GM18508 (cell line): ENCODE measurements around the gene CLCNKA.
"Not testable (repeated sequence)": the region's sequence is repeated elsewhere in the genome, so short reads cannot be mapped to it uniquely, and the experiment has no call there.

Experiments used
- ATAC-seq: cut with Tn5 transposase; IDR thresholded peaks from one replicate; pipeline ENCODE4 v1.9.1; 2021; ENCODE audit warnings: moderate number of reproducible peaks; ENCODE audit not compliant: insufficient read depth, unreplicated experiment

Gene CLCNKA

GRCh38 chr1:16033103-16033632, 11.3 kb downstream of the CLCNKA start:
- not testable (repeated sequence) for ATAC-seq

- not testable (repeated sequence) for ATAC-seq
Observed at GRCh38 chr1:16036461-16036860, 14.6 kb downstream of the CLCNKA start.

- ATAC-seq, result no peak
Observed at GRCh38 chr1:16038620-16038912, 16.7 kb downstream of the CLCNKA start.

GRCh38 chr1:16039871-16040270, 18.0 kb downstream of the CLCNKA start:
- ATAC-seq, result not testable (repeated sequence)

GRCh38 chr1:16041200-16041599, 19.4 kb downstream of the CLCNKA start:
- ATAC-seq, result no peak

- ATAC-seq, result no peak
Observed at GRCh38 chr1:16042096-16042495, 20.3 kb downstream of the CLCNKA start.

GRCh38 chr1:16042654-16043053, 20.8 kb downstream of the CLCNKA start:
- not testable (repeated sequence) for ATAC-seq

- ATAC-seq, result no peak
Observed at GRCh38 chr1:16043521-16043920, 21.7 kb downstream of the CLCNKA start, which contains the start of gene CLCNKB. Gene CLCNKB, plus strand, starts transcription at chr1:16043782. Its CDS starts 711 bp downstream, at chr1:16044493.

GRCh38 chr1:16043950-16044349, 22.1 kb downstream of the CLCNKA start:
- no peak for ATAC-seq

GRCh38 chr1:16046842-16047241, 25.0 kb downstream of the CLCNKA start:
- ATAC-seq, result no peak

- no peak for ATAC-seq
Observed at GRCh38 chr1:16047791-16048475, 26.1 kb downstream of the CLCNKA start.

- no peak for ATAC-seq
Observed at GRCh38 chr1:16048573-16049189, 26.8 kb downstream of the CLCNKA start.

- ATAC-seq, result no peak
Observed at GRCh38 chr1:16050328-16050727, 28.5 kb downstream of the CLCNKA start.

GRCh38 chr1:16051039-16051438, 29.2 kb downstream of the CLCNKA start:
- ATAC-seq, result no peak

GRCh38 chr1:16051949-16052348, 30.1 kb downstream of the CLCNKA start:
- ATAC-seq, result not testable (repeated sequence)

GRCh38 chr1:16053781-16054502, 32.1 kb downstream of the CLCNKA start:
- no peak for ATAC-seq

- no peak for ATAC-seq
Observed at GRCh38 chr1:16054598-16055540, 33.0 kb downstream of the CLCNKA start.

- ATAC-seq, result no peak
Observed at GRCh38 chr1:16055613-16056520, 34.0 kb downstream of the CLCNKA start.

GRCh38 chr1:16056521-16056912, 34.7 kb downstream of the CLCNKA start:
- ATAC-seq, result not testable (repeated sequence)
